Urothelium cell line (cell line): ENCODE data around the gene ZNF37A.
A peak's percentile ranks its signal among the peaks of the same experiment; 100 is the strongest.
"Not testable (repeated sequence)": the region's sequence is repeated elsewhere in the genome, so short reads cannot be mapped to it uniquely, and the experiment has no call there.

Experiments
- DNase-seq: peaks from one replicate; pipeline ENCODE4 v3.0.0; 2011; ENCODE audit warnings: low spot score, mixed read lengths
- FAIRE-seq: peaks from 2 replicates; lab custom pipeline; 2011; peaks lifted over from hg19 to GRCh38; lab: Jason Lieb, UNC

Gene ZNF37A

GRCh38 chr10:38094158-38094926, at the start of gene ZNF37A:
Gene ZNF37A (plus strand): TSS chr10:38094337. CDS start chr10:38096618, 2,281 bp downstream.
- FAIRE-seq, result peak; percentile 5

GRCh38 chr10:38045129-38045528, 49.0 kb upstream of the ZNF37A start:
- FAIRE-seq (peak; percentile 35), DNase-seq (no peak)

More at GRCh38 chr10:38094158-38094926, at the start of gene ZNF37A:
- peak; percentile 83 for DNase-seq

- DNase-seq, result no peak
- FAIRE-seq, result no peak
Observed at GRCh38 chr10:38047666-38048065, 46.5 kb upstream of the ZNF37A start.

GRCh38 chr10:38050212-38050611, 43.9 kb upstream of the ZNF37A start:
- DNase-seq (no peak), FAIRE-seq (peak; percentile 85)

- DNase-seq (no peak), FAIRE-seq (no peak)
Observed at GRCh38 chr10:38054361-38054797, 39.8 kb upstream of the ZNF37A start.

- DNase-seq, FAIRE-seq: not testable (repeated sequence)
Observed at GRCh38 chr10:38055274-38055894, 38.8 kb upstream of the ZNF37A start.

GRCh38 chr10:38069663-38070062, 24.5 kb upstream of the ZNF37A start:
- DNase-seq, result peak; percentile 27
- not testable (repeated sequence) for FAIRE-seq

- DNase-seq (no peak), FAIRE-seq (no peak)
Observed at GRCh38 chr10:38070501-38070900, 23.6 kb upstream of the ZNF37A start.

- FAIRE-seq (peak; percentile 55), DNase-seq (no peak)
Observed at GRCh38 chr10:38072552-38072951, 21.6 kb upstream of the ZNF37A start.

GRCh38 chr10:38076687-38077086, 17.4 kb upstream of the ZNF37A start:
- no peak for DNase-seq
- FAIRE-seq, result no peak

GRCh38 chr10:38093318-38093717, 819 bp upstream of the ZNF37A start:
- DNase-seq, FAIRE-seq: not testable (repeated sequence)

GRCh38 chr10:38093816-38094157, 350 bp upstream of the ZNF37A start:
- peak; percentile 9 for DNase-seq
- no peak for FAIRE-seq

GRCh38 chr10:38094927-38095574, 914 bp downstream of the ZNF37A start:
- DNase-seq (no peak), FAIRE-seq (no peak)

- DNase-seq, result no peak
- FAIRE-seq, result no peak
Observed at GRCh38 chr10:38102880-38103279, 8.7 kb downstream of the ZNF37A start.

GRCh38 chr10:38103756-38104155, 9.6 kb downstream of the ZNF37A start:
- DNase-seq, result no peak
- no peak for FAIRE-seq

GRCh38 chr10:38112159-38112558, 18.0 kb downstream of the ZNF37A start:
- FAIRE-seq (no peak), DNase-seq (no peak)

- DNase-seq (no peak), FAIRE-seq (no peak)
Observed at GRCh38 chr10:38118072-38118807, 24.1 kb downstream of the ZNF37A start.

- no peak for FAIRE-seq
- DNase-seq, result no peak
Observed at GRCh38 chr10:38119038-38119437, 24.9 kb downstream of the ZNF37A start.

GRCh38 chr10:38127812-38128211, 33.7 kb downstream of the ZNF37A start:
- DNase-seq (no peak), FAIRE-seq (no peak)

GRCh38 chr10:38143587-38143986, 49.5 kb downstream of the ZNF37A start:
- DNase-seq (no peak), FAIRE-seq (no peak)
